Measurements from ENCODE around the gene HDAC9. TPM values are rescaled to one million over a fixed set of nuclear protein-coding genes. Genes with fewer than 3 reads are reported as not detected.

HDAC9 gene
- total and polyA plus RNA-seq, 2 of the 13 experiments (the other 11 are each of a cell fraction or from before 2014, with no cell fraction given): 0.05 to 0.07 TPM

- Histone ChIP-seq H3K4me3 (replicated peaks in 1 of 3; ENCODE audit: insufficient read depth in 1 of 3, low read depth in 2 of 3, low read length in 3 of 3) (no peak overlapping the region), H2AFZ (ENCODE audit: low read length) (no peak overlapping the region), H3K27me3 (ENCODE audit: control insufficient read depth in 1 of 2, insufficient read depth in 2 of 2, low read length in 2 of 2) (no peaks in the 10 kb centered on the region), H3K27ac (ENCODE audit: extremely low read length, insufficient read depth, low read length) (no peak overlapping the region), H3K4me1 (ENCODE audit: insufficient read depth, low read length) (no peaks in the 10 kb centered on the region), H3K36me3 (replicated peaks in 1 of 2; ENCODE audit: control insufficient read depth in 1 of 2, insufficient read depth in 2 of 2, low read length in 2 of 2) (no peaks in the 10 kb centered on the region), H3K9me3 (ENCODE audit: low read length) (no peaks in the 10 kb centered on the region), H3K4me2 (ENCODE audit: low read depth, low read length) (no peak overlapping the region), H3K9ac (ENCODE audit: insufficient read depth, low read depth, low read length) (no peak overlapping the region), H3K79me2 (ENCODE audit: insufficient read depth, low read length) (no peaks in the 10 kb centered on the region), H4K20me1 (ENCODE audit: insufficient read depth, low read length) (no peaks in the 10 kb centered on the region)
- in situ Hi-C loops (cut with HindIII; ENCODE audit: extremely low pct_ligation_motif_present, low pct_unique_long_range_greater_than_20kb): no loop called here
- WGBS (ENCODE audit: low lambda C conversion rate): 2% methylated on average over 3 of the region's 3 CpGs
- no peak for TF ChIP-seq RARG (CRISPR knock-in tag; IDR thresholded peaks at IDR 0.05; ENCODE audit: low read depth)
- DNase-seq (ENCODE audit: low spot score): no peak
- no peak for FAIRE-seq
- BruUV-seq (replicated peaks): no TSS peak
- intact Hi-C loops (cut with micrococcal nuclease; ENCODE audit: unreplicated experiment): no loop called here
- CTCF ChIA-PET (ENCODE audit: low intra/inter-chr PET ratio, low total read pairs): no interaction called here
- ATAC-seq: no peak
- POLR2A ChIA-PET: no interaction called here
These were observed 63.4 kb downstream of the HDAC9 start for GRCh38 chr7:18558910-18559309.

- ChIA-PET POLR2A (no interaction called here), CTCF (ENCODE audit: low intra/inter-chr PET ratio, low total read pairs) (no interaction called here)
- Histone ChIP-seq H3K79me2 (ENCODE audit: insufficient read depth, low read length) (no peaks in the 10 kb centered on the region), H4K20me1 (ENCODE audit: insufficient read depth, low read length) (no peaks in the 10 kb centered on the region), H3K36me3 (replicated peaks in 1 of 2; ENCODE audit: control insufficient read depth in 1 of 2, insufficient read depth in 2 of 2, low read length in 2 of 2) (no peaks in the 10 kb centered on the region), H3K4me3 (replicated peaks in 1 of 3; ENCODE audit: insufficient read depth in 1 of 3, low read depth in 2 of 3, low read length in 3 of 3) (no peak overlapping the region), H3K9me3 (ENCODE audit: low read length) (no peaks in the 10 kb centered on the region), H3K27me3 (ENCODE audit: control insufficient read depth in 1 of 2, insufficient read depth in 2 of 2, low read length in 2 of 2) (no peaks in the 10 kb centered on the region), H3K9ac (ENCODE audit: insufficient read depth, low read depth, low read length) (no peak overlapping the region), H2AFZ (ENCODE audit: low read length) (no peak overlapping the region), H3K4me2 (ENCODE audit: low read depth, low read length) (no peak overlapping the region), H3K27ac (ENCODE audit: extremely low read length, insufficient read depth, low read length) (no peak overlapping the region), H3K4me1 (ENCODE audit: insufficient read depth, low read length) (no peaks in the 10 kb centered on the region)
- in situ Hi-C loops (cut with HindIII; ENCODE audit: extremely low pct_ligation_motif_present, low pct_unique_long_range_greater_than_20kb) (no loop called here), intact Hi-C loops (cut with micrococcal nuclease; ENCODE audit: unreplicated experiment) (no loop called here)
- no TSS peak for BruUV-seq (replicated peaks)
- DNase-seq (ENCODE audit: low spot score): no peak
- no peak for ATAC-seq
- no peak for FAIRE-seq
- no peak for TF ChIP-seq EZH2 (conservative IDR thresholded peaks at IDR 0.05; ENCODE audit: low read depth, low read length)
- no peak for TF ChIP-seq THAP8 (CRISPR knock-in tag; IDR thresholded peaks at IDR 0.05; ENCODE audit: borderline replicate concordance)
- no peak for TF ChIP-seq ZSCAN31 (CRISPR knock-in tag; IDR thresholded peaks at IDR 0.05; ENCODE audit: low read depth)
- TF ChIP-seq ZNF337 (CRISPR knock-in tag; IDR thresholded peaks at IDR 0.05; ENCODE audit: borderline replicate concordance, low read depth): no peak
- TF ChIP-seq TFDP2 (CRISPR knock-in tag; IDR thresholded peaks at IDR 0.05): no peak
- no peak for TF ChIP-seq SOX6 (IDR thresholded peaks at IDR 0.05)
- no peak for TF ChIP-seq SOX6 (CRISPR knock-in tag; IDR thresholded peaks at IDR 0.05)
These were observed 64.2 kb downstream of the HDAC9 start for GRCh38 chr7:18559756-18560155.
